Glutamatergic neuron (in vitro differentiated cells): ENCODE measurements around the gene PLCL1. TPM values are rescaled to one million over a fixed set of nuclear protein-coding genes. Genes with fewer than 3 reads are reported as not detected.

ENCODE experiments used
- DNase-seq: peaks from one replicate; pipeline ENCODE4 v3.0.0; 2022
- H3K27ac Mint-ChIP-seq: one replicate; pipeline ENCODE4 v1.8.0; 2020; ENCODE audit warnings: mild to moderate bottlenecking, mixed read lengths, inconsistent platforms; ENCODE audit not compliant: unreplicated experiment
- H3K27me3 Mint-ChIP-seq: one replicate; pipeline ENCODE4 v1.8.0; 2020; ENCODE audit warnings: mild to moderate bottlenecking, moderate library complexity, mixed read lengths, inconsistent platforms; ENCODE audit not compliant: unreplicated experiment
- H3K36me3 Mint-ChIP-seq: one replicate; pipeline ENCODE4 v1.8.0; 2020; ENCODE audit warnings: mild to moderate bottlenecking, mixed read lengths, inconsistent platforms; ENCODE audit not compliant: unreplicated experiment
- H3K4me1 Mint-ChIP-seq: one replicate; pipeline ENCODE4 v1.8.0; 2020; ENCODE audit warnings: mild to moderate bottlenecking, low read depth, mixed read lengths, inconsistent platforms; ENCODE audit not compliant: unreplicated experiment
- H3K4me3 Mint-ChIP-seq: one replicate; pipeline ENCODE4 v1.8.0; 2020; ENCODE audit warnings: mild to moderate bottlenecking, mixed read lengths, inconsistent platforms; ENCODE audit not compliant: unreplicated experiment
- H3K9me3 Mint-ChIP-seq: one replicate; pipeline ENCODE4 v1.8.0; 2020; ENCODE audit warnings: mild to moderate bottlenecking, moderate library complexity, mixed read lengths, inconsistent platforms; ENCODE audit not compliant: unreplicated experiment
- CTCF ChIP-seq: fragments of 200-600 bp; sonication (generic); IDR thresholded peaks from one replicate; pipeline ENCODE4 v1.5.0; 2021; ENCODE audit not compliant: partially characterized antibody, unreplicated experiment
- total RNA-seq: library from RNA; stranded (reverse); fragmentation: NEBNext Ultra II Directional; extraction: Animal tissue kit (Norgen Biotek cat#: 25700); gene quantifications from one replicate; pipeline ENCODE4 v1.2.1, GENCODE V29; 2021; ENCODE audit not compliant: unreplicated experiment

PLCL1 gene
- total RNA-seq, 1 donor from 2014 or later = 28.8 TPM

- DNase-seq = no peak
- TF ChIP-seq CTCF = no peak
- Mint-ChIP-seq H3K36me3 (no peaks in the 10 kb centered on the region), H3K27me3 (no peaks in the 10 kb centered on the region), H3K4me3 (no peak overlapping the region), H3K4me1 (peaks cover 11% of the 10 kb centered on the region), H3K9me3 (no peaks in the 10 kb centered on the region), H3K27ac (no peak overlapping the region)
Observed at GRCh38 chr2:198143156-198143555, 338.8 kb downstream of the PLCL1 start.

GRCh38 chr2:198143793-198144192 is 339.4 kb downstream of the PLCL1 start:
- TF ChIP-seq CTCF = no peak
- no peak overlapping the region for H3K4me3 Mint-ChIP-seq
- no peak for DNase-seq
- no peak overlapping the region for H3K27ac Mint-ChIP-seq
- H3K27me3 Mint-ChIP-seq = no peaks in the 10 kb centered on the region
- no peaks in the 10 kb centered on the region for H3K9me3 Mint-ChIP-seq
- H3K4me1 Mint-ChIP-seq = peaks cover 11% of the 10 kb centered on the region
- no peaks in the 10 kb centered on the region for H3K36me3 Mint-ChIP-seq

- Mint-ChIP-seq H3K27ac (no peak overlapping the region), H3K36me3 (no peaks in the 10 kb centered on the region), H3K9me3 (no peaks in the 10 kb centered on the region), H3K27me3 (no peaks in the 10 kb centered on the region), H3K4me1 (peaks cover 11% of the 10 kb centered on the region), H3K4me3 (no peak overlapping the region)
- no peak for DNase-seq
- TF ChIP-seq CTCF = no peak
Observed at GRCh38 chr2:198144660-198145059, 340.3 kb downstream of the PLCL1 start.

- DNase-seq = no peak
- no peak overlapping the region for H3K27ac Mint-ChIP-seq
- H3K36me3 Mint-ChIP-seq = peaks cover under 1% of the 10 kb centered on the region
- H3K27me3 Mint-ChIP-seq = no peaks in the 10 kb centered on the region
- H3K4me1 Mint-ChIP-seq = peaks cover 11% of the 10 kb centered on the region
- TF ChIP-seq CTCF = no peak
- H3K4me3 Mint-ChIP-seq = no peak overlapping the region
- H3K9me3 Mint-ChIP-seq = peaks cover under 1% of the 10 kb centered on the region
Observed at GRCh38 chr2:198146346-198146940, 342.1 kb downstream of the PLCL1 start.

GRCh38 chr2:198157314-198157713 is 352.9 kb downstream of the PLCL1 start:
- Mint-ChIP-seq H3K9me3 (peaks cover 8% of the 10 kb centered on the region), H3K27me3 (no peaks in the 10 kb centered on the region), H3K36me3 (peaks cover 23% of the 10 kb centered on the region), H3K4me1 (no peaks in the 10 kb centered on the region), H3K27ac (no peak overlapping the region), H3K4me3 (no peak overlapping the region)
- TF ChIP-seq CTCF = no peak
- DNase-seq = no peak
